K562 (cell line): ENCODE data around the gene VARS1. TPM values are rescaled to one million over a fixed set of nuclear protein-coding genes. Genes with fewer than 3 reads are reported as not detected.

Experiments
- CBX1 ChIP-seq: sonication (generic); IDR thresholded peaks from 2 replicates; pipeline ENCODE4 v1.6.1; 2016; ENCODE audit warnings: antibody characterized with exemption, low read depth, mild to moderate bottlenecking
- CREB1 ChIP-seq, 2 experiments: sonication (generic) in 1 of 2; formaldehyde crosslinking in 1 of 2; IDR thresholded peaks; 2 replicates each; pipeline versions ENCODE4 v1.6.1 to v1.8.0; 2012 to 2022; ENCODE audit warnings: inconsistent platforms in 1 of 2, mild to moderate bottlenecking in 1 of 2, missing genetic modification reagents in 1 of 2, moderate library complexity in 1 of 2
- CREM ChIP-seq: IDR thresholded peaks from 2 replicates; pipeline ENCODE4 v1.6.1; 2014; ENCODE audit warnings: antibody characterized with exemption, low read depth
- CXXC5 ChIP-seq: fragments of 250-450 bp; sonication (Bioruptor Pico); IDR thresholded peaks from 2 replicates; pipeline ENCODE4 v1.8.0; 2022; ENCODE audit warnings: inconsistent platforms, mild to moderate bottlenecking, moderate library complexity
- FOSL1 ChIP-seq: fragments of 200-800 bp; sonication (Bioruptor generic); conservative IDR thresholded peaks from 2 replicates; pipeline ENCODE4 v1.6.1; 2016; ENCODE audit warnings: missing genetic modification characterization, missing compliant biosample characterization
- FOXP1 ChIP-seq: sonication (generic); formaldehyde crosslinking; IDR thresholded peaks from 2 replicates; pipeline ENCODE4 v1.8.0; 2022; ENCODE audit warnings: mild to moderate bottlenecking, missing genetic modification reagents
- GABPB1 ChIP-seq: sonication (generic); formaldehyde crosslinking; IDR thresholded peaks from 2 replicates; pipeline ENCODE4 v1.8.0; 2022; ENCODE audit warnings: mild to moderate bottlenecking, missing genetic modification reagents
- HNRNPL ChIP-seq: fragments of 200-400 bp; formaldehyde crosslinking; IDR thresholded peaks from 2 replicates; pipeline ENCODE4 v1.6.1; 2017; ENCODE audit warnings: low read depth, mild to moderate bottlenecking, low read length
- JUNB ChIP-seq: fragments of 450-650 bp; formaldehyde crosslinking; conservative IDR thresholded peaks from 2 replicates; pipeline ENCODE4 v1.4.0; 2020; ENCODE audit warnings: mild to moderate bottlenecking
- RHOXF2B ChIP-seq: fragments of 250-450 bp; sonication (Bioruptor Pico); conservative IDR thresholded peaks from 2 replicates; pipeline ENCODE4 v1.5.1; 2021
- STAT5B ChIP-seq: fragments of 250-450 bp; sonication (Bioruptor Pico); IDR thresholded peaks from 2 replicates; pipeline ENCODE4 v1.8.0; 2021; ENCODE audit warnings: mild to moderate bottlenecking, inconsistent platforms
- ZNF3 ChIP-seq: fragments of 250-450 bp; sonication (Bioruptor Pico); IDR thresholded peaks from 2 replicates; pipeline ENCODE4 v1.5.0; 2021; ENCODE audit warnings: mild to moderate bottlenecking, moderate library complexity
- ZNF586 ChIP-seq: fragments of 450-650 bp; formaldehyde crosslinking; conservative IDR thresholded peaks from 2 replicates; pipeline ENCODE4 v1.4.0; 2020; ENCODE audit warnings: mild to moderate bottlenecking, moderate library complexity
- ZNF764 ChIP-seq: fragments of 250-450 bp; sonication (Bioruptor Pico); IDR thresholded peaks from 2 replicates; pipeline ENCODE4 v1.4.0; 2020; ENCODE audit warnings: low read depth, mild to moderate bottlenecking, moderate library complexity
- ZNF830 ChIP-seq: fragments of 250-450 bp; sonication (Bioruptor Pico); IDR thresholded peaks from 2 replicates; pipeline ENCODE4 v1.5.0; 2021; ENCODE audit warnings: mild to moderate bottlenecking
- polyA plus RNA-seq, 8 experiments: library from polyadenylated mRNA; depleted of rRNA in 4 of 8; stranded (reverse) in 5 of 8; unstranded in 3 of 8; fragments of >200 nt; fragmentation: Nextera tagmentation in 2 of 8; fragmentation: Illumina TruSeq in 1 of 8; extraction: Ambion mirVana in 2 of 8; extraction: Trizol in 1 of 8; gene quantifications; 2 replicates each; pipeline versions ENCODE4 v1.2.1 to v1.2.3, GENCODE V29; 2011 to 2014; ENCODE audit warnings: inconsistent platforms in 1 of 8, missing spikeins in 1 of 8
- total RNA-seq, 7 experiments: library from RNA; depleted of rRNA in 6 of 7; stranded (reverse); fragments of >200 nt in 6 of 7; fragmentation: Illumina TruSeq in 2 of 7; extraction: Trizol in 2 of 7; gene quantifications; 2 replicates each; pipeline versions ENCODE4 v1.2.1 to v1.2.3, GENCODE V29; 2011 to 2021; ENCODE audit warnings: low replicate concordance in 1 of 7
- TF ChIP-seq, protein P1 (sequence below): fragments of 450-650 bp; IDR thresholded peaks from 2 replicates; pipeline ENCODE4 v1.6.1; 2016
- TF ChIP-seq, protein P2 (sequence below): fragments of 250-450 bp; sonication (Bioruptor Pico); IDR thresholded peaks from 2 replicates; pipeline ENCODE4 v1.4.0; 2020

The VARS1 gene
- total and polyA plus RNA-seq, 9 of the 15 experiments (the other 6 are each of a cell fraction or from before 2014, with no cell fraction given), result 2.9 to 488 (median 130) TPM

DNA sequence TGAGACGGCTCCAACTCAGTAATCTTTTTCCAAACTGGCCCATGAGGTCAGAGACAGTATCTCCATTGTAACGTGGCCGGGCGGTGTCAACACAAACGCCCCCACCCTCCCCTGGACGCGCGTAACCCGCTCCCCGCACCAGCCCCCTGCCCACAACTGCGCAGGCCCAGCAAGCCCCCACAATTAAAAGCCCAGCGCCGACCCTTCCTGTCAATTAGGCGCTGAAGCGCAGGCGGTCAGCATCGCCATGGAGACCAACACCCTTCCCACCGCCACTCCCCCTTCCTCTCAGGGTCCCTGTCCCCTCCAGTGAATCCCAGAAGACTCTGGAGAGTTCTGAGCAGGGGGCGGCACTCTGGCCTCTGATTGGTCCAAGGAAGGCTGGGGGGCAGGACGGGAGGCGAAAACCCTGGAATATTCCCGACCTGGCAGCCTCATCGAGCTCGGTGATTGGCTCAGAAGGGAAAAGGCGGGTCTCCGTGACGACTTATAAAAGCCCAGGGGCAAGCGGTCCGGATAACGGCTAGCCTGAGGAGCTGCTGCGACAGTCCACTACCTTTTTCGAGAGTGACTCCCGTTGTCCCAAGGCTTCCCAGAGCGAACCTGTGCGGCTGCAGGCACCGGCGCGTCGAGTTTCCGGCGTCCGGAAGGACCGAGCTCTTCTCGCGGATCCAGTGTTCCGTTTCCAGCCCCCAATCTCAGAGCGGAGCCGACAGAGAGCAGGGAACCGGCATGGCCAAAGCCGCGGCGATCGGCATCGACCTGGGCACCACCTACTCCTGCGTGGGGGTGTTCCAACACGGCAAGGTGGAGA lies 19.7 kb upstream of the VARS1 start, which contains the start of the genes HSPA1A and HSPA1L (continued):
- TF ChIP-seq FOXP1 (CRISPR knock-in tag), result peak; percentile 81
- peak; percentile 66; the same call in 1 of the 2 replicates for TF ChIP-seq ZNF764 (CRISPR knock-in tag)
- TF ChIP-seq, protein P1, sequence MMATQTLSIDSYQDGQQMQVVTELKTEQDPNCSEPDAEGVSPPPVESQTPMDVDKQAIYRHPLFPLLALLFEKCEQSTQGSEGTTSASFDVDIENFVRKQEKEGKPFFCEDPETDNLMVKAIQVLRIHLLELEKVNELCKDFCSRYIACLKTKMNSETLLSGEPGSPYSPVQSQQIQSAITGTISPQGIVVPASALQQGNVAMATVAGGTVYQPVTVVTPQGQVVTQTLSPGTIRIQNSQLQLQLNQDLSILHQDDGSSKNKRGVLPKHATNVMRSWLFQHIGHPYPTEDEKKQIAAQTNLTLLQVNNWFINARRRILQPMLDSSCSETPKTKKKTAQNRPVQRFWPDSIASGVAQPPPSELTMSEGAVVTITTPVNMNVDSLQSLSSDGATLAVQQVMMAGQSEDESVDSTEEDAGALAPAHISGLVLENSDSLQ, result peak; percentile 86
- no peak for TF ChIP-seq RHOXF2B
- peak; percentile 72 for TF ChIP-seq CXXC5
- TF ChIP-seq ZNF586 (CRISPR knock-in tag), result no peak
- TF ChIP-seq ZNF830, result peak; percentile 86; the same call in 1 of the 2 replicates
- 0 out of 2 replicates have a peak, but pooled peaks have one; percentile 39 for TF ChIP-seq FOSL1 (tag)
- TF ChIP-seq ZNF3 (CRISPR knock-in tag), result no peak
- peak; percentile 90 for TF ChIP-seq GABPB1 (CRISPR knock-in tag)
- TF ChIP-seq, protein P2, sequence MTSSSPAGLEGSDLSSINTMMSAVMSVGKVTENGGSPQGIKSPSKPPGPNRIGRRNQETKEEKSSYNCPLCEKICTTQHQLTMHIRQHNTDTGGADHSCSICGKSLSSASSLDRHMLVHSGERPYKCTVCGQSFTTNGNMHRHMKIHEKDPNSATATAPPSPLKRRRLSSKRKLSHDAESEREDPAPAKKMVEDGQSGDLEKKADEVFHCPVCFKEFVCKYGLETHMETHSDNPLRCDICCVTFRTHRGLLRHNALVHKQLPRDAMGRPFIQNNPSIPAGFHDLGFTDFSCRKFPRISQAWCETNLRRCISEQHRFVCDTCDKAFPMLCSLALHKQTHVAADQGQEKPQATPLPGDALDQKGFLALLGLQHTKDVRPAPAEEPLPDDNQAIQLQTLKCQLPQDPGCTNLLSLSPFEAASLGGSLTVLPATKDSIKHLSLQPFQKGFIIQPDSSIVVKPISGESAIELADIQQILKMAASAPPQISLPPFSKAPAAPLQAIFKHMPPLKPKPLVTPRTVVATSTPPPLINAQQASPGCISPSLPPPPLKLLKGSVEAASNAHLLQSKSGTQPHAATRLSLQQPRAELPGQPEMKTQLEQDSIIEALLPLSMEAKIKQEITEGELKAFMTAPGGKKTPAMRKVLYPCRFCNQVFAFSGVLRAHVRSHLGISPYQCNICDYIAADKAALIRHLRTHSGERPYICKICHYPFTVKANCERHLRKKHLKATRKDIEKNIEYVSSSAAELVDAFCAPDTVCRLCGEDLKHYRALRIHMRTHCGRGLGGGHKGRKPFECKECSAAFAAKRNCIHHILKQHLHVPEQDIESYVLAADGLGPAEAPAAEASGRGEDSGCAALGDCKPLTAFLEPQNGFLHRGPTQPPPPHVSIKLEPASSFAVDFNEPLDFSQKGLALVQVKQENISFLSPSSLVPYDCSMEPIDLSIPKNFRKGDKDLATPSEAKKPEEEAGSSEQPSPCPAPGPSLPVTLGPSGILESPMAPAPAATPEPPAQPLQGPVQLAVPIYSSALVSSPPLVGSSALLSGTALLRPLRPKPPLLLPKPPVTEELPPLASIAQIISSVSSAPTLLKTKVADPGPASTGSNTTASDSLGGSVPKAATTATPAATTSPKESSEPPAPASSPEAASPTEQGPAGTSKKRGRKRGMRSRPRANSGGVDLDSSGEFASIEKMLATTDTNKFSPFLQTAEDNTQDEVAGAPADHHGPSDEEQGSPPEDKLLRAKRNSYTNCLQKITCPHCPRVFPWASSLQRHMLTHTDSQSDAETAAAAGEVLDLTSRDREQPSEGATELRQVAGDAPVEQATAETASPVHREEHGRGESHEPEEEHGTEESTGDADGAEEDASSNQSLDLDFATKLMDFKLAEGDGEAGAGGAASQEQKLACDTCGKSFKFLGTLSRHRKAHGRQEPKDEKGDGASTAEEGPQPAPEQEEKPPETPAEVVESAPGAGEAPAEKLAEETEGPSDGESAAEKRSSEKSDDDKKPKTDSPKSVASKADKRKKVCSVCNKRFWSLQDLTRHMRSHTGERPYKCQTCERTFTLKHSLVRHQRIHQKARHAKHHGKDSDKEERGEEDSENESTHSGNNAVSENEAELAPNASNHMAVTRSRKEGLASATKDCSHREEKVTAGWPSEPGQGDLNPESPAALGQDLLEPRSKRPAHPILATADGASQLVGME (CRISPR knock-in tag), result peak; percentile 97
- TF ChIP-seq CREB1 (IDR thresholded peaks at IDR 0.05), result peak; percentile 39; the same call in 1 of the 2 replicates
- TF ChIP-seq CREB1 (CRISPR knock-in tag; IDR thresholded peaks at IDR 0.05), result peak; percentile 73; the same call in 1 of the 2 replicates
- 0 out of 2 replicates have a peak, but pooled peaks have one; percentile 34 for TF ChIP-seq JUNB (CRISPR knock-in tag)
- TF ChIP-seq HNRNPL, result no peak
- TF ChIP-seq CREM, result peak; percentile 27
- peak; percentile 94; the same call in 1 of the 2 replicates for TF ChIP-seq CBX1
- no peak for TF ChIP-seq STAT5B (CRISPR knock-in tag)
